T-cell (primary cell): ENCODE data around the gene FGF11. TPM values are rescaled to one million over a fixed set of nuclear protein-coding genes. Genes with fewer than 3 reads are reported as not detected.
A peak's percentile ranks its signal among the peaks of the same experiment; 100 is the strongest.

ENCODE experiments used
- ATAC-seq, 4 experiments: fragments of 200-7000 bp in 3 of 4; fragments of 150-1000 bp in 1 of 4; cut with Tn5 transposase; replicated peaks in 1 of 4; 1 replicate in 3 of 4; 2 replicates in 1 of 4; pipeline ENCODE4 v1.10.0; 2021; ENCODE audit warnings: moderate library complexity in 3 of 4, mild to moderate bottlenecking in 2 of 4, moderate number of reproducible peaks in 1 of 4
- CTCF ChIA-PET, 2 donors: fragments of 300-600 bp; sonication (Branson Sonifier 250); formaldehyde crosslinking; loops; one replicate each; lab custom pipeline; 2022; ENCODE audit warnings: antibody characterized with exemption in 2 of 2; lab: Charles Lee
- POLR2A ChIA-PET, 2 donors: fragments of 300-600 bp; sonication (Branson Sonifier 250); formaldehyde crosslinking; loops; one replicate each; lab custom pipeline; 2022; ENCODE audit warnings: antibody characterized with exemption in 2 of 2; lab: Charles Lee
- DNase-seq, 35 experiments: peaks; one replicate each; pipeline versions ENCODE4 v3.0.0 to v3.0.0-alpha.2; 2013 to 2023
- H3K27ac ChIP-seq: one replicate; pipeline ENCODE4 v1.5.1; 2013; ENCODE audit warnings: low read length
- H3K27me3 ChIP-seq, 2 experiments: replicated peaks in 1 of 2; 1 replicate in 1 of 2; 2 replicates in 1 of 2; pipeline versions ENCODE4 v1.6.1 to v1.7.0; 2013; ENCODE audit warnings: low read length in 1 of 2, mixed read lengths in 1 of 2; ENCODE audit not compliant: control insufficient read depth in 2 of 2, insufficient read depth in 2 of 2; ENCODE audit errors: extremely low read depth in 1 of 2
- H3K36me3 ChIP-seq, 2 donors: 1 replicate in 1 of 2; 2 replicates in 1 of 2; pipeline versions ENCODE4 v1.6.1 to v1.7.0; 2013; ENCODE audit warnings: low read length in 1 of 2; ENCODE audit not compliant: control insufficient read depth in 2 of 2, insufficient read depth in 1 of 2; ENCODE audit errors: extremely low read depth in 1 of 2
- H3K4me1 ChIP-seq, 2 experiments: 1 replicate in 1 of 2; 2 replicates in 1 of 2; pipeline versions ENCODE4 v1.6.1 to v1.7.0; 2013; ENCODE audit warnings: low read length in 2 of 2, mixed read lengths in 1 of 2; ENCODE audit not compliant: insufficient read depth in 2 of 2, control insufficient read depth in 1 of 2; ENCODE audit errors: extremely low read depth in 1 of 2
- H3K4me3 ChIP-seq, 2 donors: 1 replicate in 1 of 2; 2 replicates in 1 of 2; pipeline versions ENCODE4 v1.5.1 to v1.7.0; 2013; ENCODE audit warnings: mild to moderate bottlenecking in 2 of 2, low read length in 1 of 2, moderate library complexity in 1 of 2; ENCODE audit not compliant: control insufficient read depth in 1 of 2; ENCODE audit errors: extremely low read depth in 1 of 2
- H3K9me3 ChIP-seq: 2 replicates; pipeline ENCODE4 v1.7.0; 2013
- H3K27ac Mint-ChIP-seq, 2 donors: one replicate each; pipeline ENCODE4 v1.8.0; 2020 to 2021; ENCODE audit warnings: mild to moderate bottlenecking in 2 of 2, mixed read lengths in 2 of 2
- H3K27me3 Mint-ChIP-seq, 2 donors: one replicate each; pipeline ENCODE4 v1.8.0; 2021 to 2022; ENCODE audit warnings: mixed read lengths in 2 of 2
- H3K36me3 Mint-ChIP-seq: one replicate; pipeline ENCODE4 v1.8.0; 2021; ENCODE audit warnings: mixed read lengths
- H3K4me1 Mint-ChIP-seq, 3 donors: one replicate each; pipeline ENCODE4 v1.8.0; 2020 to 2022; ENCODE audit warnings: mixed read lengths in 3 of 3, mild to moderate bottlenecking in 1 of 3
- H3K4me3 Mint-ChIP-seq, 3 donors: one replicate each; pipeline ENCODE4 v1.8.0; 2020 to 2022; ENCODE audit warnings: mild to moderate bottlenecking in 3 of 3, mixed read lengths in 3 of 3, moderate library complexity in 3 of 3
- H3K9me3 Mint-ChIP-seq, 3 donors: one replicate each; pipeline ENCODE4 v1.8.0; 2020 to 2022; ENCODE audit warnings: mixed read lengths in 3 of 3
- WGBS: methylation state at CpG from one replicate; pipeline ENCODE4 v1.1.5; 2013; ENCODE audit warnings: missing lambda C conversion rate; ENCODE audit not compliant: insufficient coverage; 5-methylcytosine and 5-hydroxymethylcytosine counted together
- total RNA-seq, 35 experiments: library from RNA in 6 of 35; stranded (reverse) in 6 of 35; fragments of 120-200 nt in 1 of 35; gene quantifications; one replicate each; pipeline versions ENCODE4 v1.2.1 to v1.2.4 and lab custom pipeline; 2013 to 2026

Gene FGF11
- total RNA-seq, 5 donors from 2014 or later (not counting 1 experiment from before 2014, with no cell fraction given), result 2.4 to 4.2 (median 3.3) TPM

DNA sequence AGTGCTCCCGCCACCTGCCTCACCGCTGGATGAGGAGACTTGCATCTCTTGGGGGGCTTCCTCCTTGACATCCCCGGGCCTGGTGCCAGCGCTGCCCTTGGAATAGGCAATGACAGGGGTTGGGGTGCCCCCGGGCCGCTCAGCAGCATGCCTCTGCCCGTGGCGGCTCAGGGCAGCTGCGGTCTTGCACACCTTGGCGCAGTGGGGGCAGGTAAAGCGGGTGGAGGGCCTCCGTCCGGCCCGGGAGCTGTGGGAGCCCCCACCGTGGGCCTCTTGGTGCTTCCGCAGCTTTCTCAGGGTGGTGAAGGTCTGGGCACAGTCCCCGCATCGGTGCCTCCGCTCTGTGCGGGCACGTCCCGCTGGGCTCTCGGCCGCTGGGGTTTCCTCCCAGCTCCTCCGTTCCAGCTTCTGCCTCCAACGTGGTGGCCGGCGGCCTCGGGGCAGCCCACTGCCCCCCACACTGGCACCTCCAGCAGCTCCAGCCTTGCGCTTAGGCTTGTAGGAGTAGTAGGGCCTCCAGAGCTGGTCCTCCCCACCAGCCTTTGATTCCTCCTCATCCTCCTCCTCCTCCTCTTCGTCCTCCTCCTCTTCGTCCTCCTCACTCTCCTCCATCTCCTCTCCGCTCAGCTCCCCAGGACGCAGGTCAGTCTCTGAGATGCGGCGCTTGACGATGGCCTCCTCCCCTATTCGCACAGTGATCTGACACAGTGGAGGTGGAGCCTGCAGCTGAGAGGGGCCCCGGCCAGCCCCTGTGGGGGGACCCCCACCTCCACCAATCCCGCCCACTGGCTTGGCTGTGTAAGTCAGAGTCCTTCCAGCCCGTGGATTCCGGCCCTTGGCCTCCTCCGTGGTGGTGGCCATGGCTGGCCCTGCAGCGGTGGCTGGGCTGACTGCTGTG is 23.4 kb downstream of the FGF11 start:
- WGBS, result 94% methylated on average over 31 of the region's 44 CpGs

DNA sequence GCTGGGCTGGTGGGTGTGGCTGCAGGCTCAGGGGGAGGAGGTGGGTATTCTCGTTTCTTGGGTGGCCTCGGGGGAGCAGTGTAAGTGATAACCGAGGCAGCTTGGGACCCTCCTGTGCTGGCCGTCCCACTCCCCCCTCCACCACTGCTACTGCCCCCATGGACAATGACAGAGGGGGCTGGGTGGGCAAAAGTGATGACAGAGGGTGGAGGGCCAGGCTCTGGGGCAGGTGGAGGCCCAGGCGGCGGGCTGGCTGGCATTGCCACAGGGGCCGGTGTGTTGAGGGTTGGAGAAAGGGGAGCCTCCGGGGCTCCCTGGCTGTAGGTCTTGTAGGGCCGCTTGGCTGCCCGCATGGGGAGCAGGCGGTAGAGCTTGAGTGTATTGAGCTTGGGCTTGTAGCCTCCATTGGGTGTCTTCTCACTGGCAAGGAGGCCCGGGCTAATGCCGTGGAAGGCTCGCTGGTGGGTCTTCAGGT is 24.1 kb downstream of the FGF11 start:
- ChIA-PET CTCF (no interaction called here), POLR2A (no interaction called here)
- peaks cover 15% of the 10 kb centered on the region for H3K36me3 Mint-ChIP-seq
- Histone ChIP-seq H3K4me3 (no peak overlapping the region), H3K36me3 (peaks cover 8 to 48% of the 10 kb centered on the region in 2 donors), H3K4me1 (peaks cover 6 to 14% of the 10 kb centered on the region in 2 experiments), H3K27me3 (no peaks in the 10 kb centered on the region), H3K9me3 (no peaks in the 10 kb centered on the region), H3K27ac (no peak overlapping the region)
- DNase-seq (no peak), ATAC-seq (peak in 1 of 4 experiments; percentile 14)
- H3K4me1 Mint-ChIP-seq, result peaks cover 8 to 14% (median 10%) of the 10 kb centered on the region in 3 donors
- no peak overlapping the region for H3K4me3 Mint-ChIP-seq
- H3K9me3 Mint-ChIP-seq, result no peaks in the 10 kb centered on the region
- whole genome bisulfite sequencing, result 100% methylated on average over 6 of the region's 14 CpGs
- no peaks in the 10 kb centered on the region for H3K27me3 Mint-ChIP-seq
- H3K27ac Mint-ChIP-seq, result no peak overlapping the region

More for the DNA sequence above, 23.4 kb downstream of the FGF11 start:
- H3K4me3 Mint-ChIP-seq, result no peak overlapping the region
- H3K27me3 Mint-ChIP-seq, result no peaks in the 10 kb centered on the region
- peaks cover 15% of the 10 kb centered on the region for H3K36me3 Mint-ChIP-seq
- H3K27me3 ChIP-seq, result no peaks in the 10 kb centered on the region
- H3K4me1 Mint-ChIP-seq, result peaks cover 6 to 13% (median 8%) of the 10 kb centered on the region in 3 donors
- ChIA-PET CTCF (interaction anchor here in 1 of 2 donors (0.6 kb wide), 1 partner anchor 107 kb away, joined by 3 read pairs; no protein-coding TSS in a partner anchor), POLR2A (interaction anchor here in 1 of 2 donors (0.6 kb wide), 1 partner anchor 17 kb away, joined by 4 read pairs; the partner anchor contains the start of gene ZBTB4)
- ATAC-seq (peak in 1 of 4 experiments; percentile 22), DNase-seq (no peak)
- H3K4me1 ChIP-seq, result peaks cover 6 to 9% of the 10 kb centered on the region in 2 experiments
- no peak overlapping the region for H3K4me3 ChIP-seq
- H3K27ac Mint-ChIP-seq, result no peak overlapping the region
- no peaks in the 10 kb centered on the region for H3K9me3 Mint-ChIP-seq
- H3K9me3 ChIP-seq, result no peaks in the 10 kb centered on the region
- peaks cover 8 to 45% of the 10 kb centered on the region in 2 donors for H3K36me3 ChIP-seq
- no peak overlapping the region for H3K27ac ChIP-seq

DNA sequence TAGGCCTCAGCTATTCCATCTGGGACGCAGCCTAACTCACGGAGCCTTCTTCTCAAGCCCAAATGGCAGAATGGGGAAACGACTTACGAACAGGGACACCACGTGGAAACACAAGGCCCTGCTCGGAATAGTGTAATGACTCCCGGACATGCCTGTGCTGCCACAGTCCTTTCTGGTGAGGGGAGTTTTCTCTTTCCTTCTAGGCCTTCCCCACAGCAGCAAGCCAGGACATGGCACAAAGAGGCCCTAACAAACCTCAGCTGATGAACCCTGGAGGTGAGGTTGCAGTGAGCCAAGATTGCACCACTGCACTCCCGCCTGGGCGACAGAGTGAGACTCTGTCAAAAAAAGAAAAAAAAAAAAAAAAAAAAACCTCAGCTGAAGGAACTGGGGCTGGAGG is 24.8 kb downstream of the FGF11 start:
- H3K4me3 ChIP-seq, result no peak overlapping the region
- Mint-ChIP-seq H3K27me3 (no peaks in the 10 kb centered on the region), H3K36me3 (peaks cover 15% of the 10 kb centered on the region), H3K9me3 (no peaks in the 10 kb centered on the region), H3K4me1 (peaks cover 12 to 19% (median 12%) of the 10 kb centered on the region in 3 donors), H3K4me3 (no peak overlapping the region), H3K27ac (no peak overlapping the region)
- ATAC-seq (no peak), DNase-seq (no peak)
- peaks cover 8 to 50% of the 10 kb centered on the region in 2 donors for H3K36me3 ChIP-seq
- no peaks in the 10 kb centered on the region for H3K9me3 ChIP-seq
- no peaks in the 10 kb centered on the region for H3K27me3 ChIP-seq
- no peak overlapping the region for H3K27ac ChIP-seq
- ChIA-PET CTCF (no interaction called here), POLR2A (interaction anchor here in 1 of 2 donors (0.9 kb wide), 1 partner anchor 21 kb away, joined by 3 read pairs; no protein-coding TSS in a partner anchor)
- H3K4me1 ChIP-seq, result peaks cover 6 to 15% of the 10 kb centered on the region in 2 experiments
- 97% methylated on average over 4 of the region's 9 CpGs for WGBS

DNA sequence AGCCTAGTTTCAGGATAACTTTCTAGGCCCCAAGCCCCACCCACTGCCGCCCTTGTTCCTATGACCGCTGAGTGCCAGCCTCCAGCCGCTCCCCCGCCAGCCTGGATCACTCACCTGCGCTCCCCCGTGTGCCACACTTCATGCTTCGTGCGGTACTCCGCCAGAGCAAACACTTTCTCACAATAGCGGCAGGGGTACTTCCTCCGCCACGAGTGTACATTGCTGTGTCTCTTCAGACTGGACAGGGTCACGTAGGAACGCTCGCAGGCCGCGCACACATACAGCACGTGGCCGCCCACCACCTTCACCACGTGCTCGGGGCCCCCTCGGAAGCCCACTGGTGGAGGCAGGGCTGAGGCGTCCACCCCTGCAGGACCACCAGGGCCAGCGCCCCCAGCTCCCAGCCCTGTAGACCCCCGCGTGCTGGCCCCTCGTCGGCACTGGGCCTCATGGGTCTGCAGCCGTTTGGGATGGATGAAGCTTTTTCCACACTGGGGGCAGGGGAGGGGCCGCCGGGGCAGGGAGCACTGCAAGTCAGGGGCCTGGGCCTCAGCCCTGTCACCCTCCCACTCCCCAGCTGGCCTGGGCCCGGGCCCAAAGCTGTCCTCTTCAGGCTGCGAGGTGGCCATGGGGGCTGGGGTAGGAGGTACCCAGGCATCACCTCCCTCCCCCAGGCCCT is 26.4 kb downstream of the FGF11 start:
- no peak overlapping the region for H3K27ac ChIP-seq
- Mint-ChIP-seq H3K36me3 (peaks cover 15% of the 10 kb centered on the region), H3K9me3 (no peaks in the 10 kb centered on the region), H3K4me3 (no peak overlapping the region), H3K4me1 (peaks cover 11 to 14% (median 13%) of the 10 kb centered on the region in 3 donors), H3K27ac (peak overlapping the region in 1 of 2 donors; percentile 28), H3K27me3 (no peaks in the 10 kb centered on the region)
- ChIA-PET POLR2A (interaction anchor here in 1 of 2 donors (0.6 kb wide), 1 partner anchor 95 kb away, joined by 8 read pairs; no protein-coding TSS in a partner anchor), CTCF (no interaction called here)
- no peak for DNase-seq
- peak in 1 of 4 experiments; percentile 12 for ATAC-seq
- no peaks in the 10 kb centered on the region for H3K27me3 ChIP-seq
- no peaks in the 10 kb centered on the region for H3K9me3 ChIP-seq
- peaks cover 7 to 15% of the 10 kb centered on the region in 2 experiments for H3K4me1 ChIP-seq
- H3K36me3 ChIP-seq, result peaks cover 8 to 50% of the 10 kb centered on the region in 2 donors
- no peak overlapping the region for H3K4me3 ChIP-seq
- WGBS, result 95% methylated on average over 29 of the region's 33 CpGs

DNA sequence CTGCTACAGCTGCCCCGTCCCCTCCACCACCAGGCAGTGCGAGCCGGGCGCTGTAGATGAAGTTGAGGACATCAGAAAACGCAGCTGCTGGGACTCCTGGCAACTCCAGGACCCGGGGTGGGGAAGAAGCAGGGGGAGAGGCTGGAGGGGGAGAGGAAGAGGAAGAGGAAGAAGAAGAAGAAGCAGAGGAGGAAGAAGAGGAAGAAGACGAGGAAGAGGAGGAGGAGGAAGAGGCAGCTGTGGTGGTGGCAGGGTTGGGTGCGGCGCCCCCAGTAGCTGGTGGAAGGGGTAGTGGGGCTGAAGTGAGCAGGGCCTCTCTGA is 27.0 kb downstream of the FGF11 start:
- ATAC-seq (no peak), DNase-seq (no peak)
- Mint-ChIP-seq H3K27me3 (no peaks in the 10 kb centered on the region), H3K4me1 (peaks cover 7 to 17% (median 16%) of the 10 kb centered on the region in 3 donors), H3K27ac (no peak overlapping the region), H3K4me3 (no peak overlapping the region), H3K36me3 (peaks cover 12% of the 10 kb centered on the region), H3K9me3 (no peaks in the 10 kb centered on the region)
- H3K4me1 ChIP-seq, result peaks cover 9 to 15% of the 10 kb centered on the region in 2 experiments
- WGBS, result 83% methylated on average over 4 of the region's 9 CpGs
- ChIA-PET CTCF (no interaction called here), POLR2A (interaction anchor here in 1 of 2 donors (0.6 kb wide), 1 partner anchor 94 kb away, joined by 8 read pairs; no protein-coding TSS in a partner anchor)
- H3K27me3 ChIP-seq, result no peaks in the 10 kb centered on the region
- peaks cover 8 to 50% of the 10 kb centered on the region in 2 donors for H3K36me3 ChIP-seq
- H3K27ac ChIP-seq, result no peak overlapping the region
- no peak overlapping the region for H3K4me3 ChIP-seq
- H3K9me3 ChIP-seq, result no peaks in the 10 kb centered on the region
